ENCODE data around the gene SLC19A3.

The SLC19A3 gene

GRCh38 chr2:227642656-227643055 is 75.2 kb downstream of the SLC19A3 start:
- Mint-ChIP-seq H3K36me3 (ENCODE audit: insufficient read depth) (no peaks in the 10 kb centered on the region), H3K9me3 (no peaks in the 10 kb centered on the region), H3K4me1 (ENCODE audit: low read depth in 2 of 2) (no peaks in the 10 kb centered on the region), H3K27ac (no peak overlapping the region), H3K4me3 (no peak overlapping the region), H3K27me3 (peaks cover 6 to 12% of the 10 kb centered on the region in 2 donors)
- ATAC-seq (replicated peaks): no peak
- DNase-seq: no peak

- no peaks in the 10 kb centered on the region for H3K4me1 Mint-ChIP-seq (ENCODE audit: low read depth in 2 of 2)
- peaks cover 18 to 22% of the 10 kb centered on the region in 2 donors for H3K27me3 Mint-ChIP-seq
- no peak overlapping the region for H3K4me3 Mint-ChIP-seq
- no peak for DNase-seq
- H3K27ac Mint-ChIP-seq: no peak overlapping the region
- ATAC-seq (replicated peaks): no peak
- no peaks in the 10 kb centered on the region for H3K9me3 Mint-ChIP-seq
- no peaks in the 10 kb centered on the region for H3K36me3 Mint-ChIP-seq (ENCODE audit: insufficient read depth)
Observed at GRCh38 chr2:227634201-227634600, 83.6 kb downstream of the SLC19A3 start.

Data from effector memory CD8-positive, alpha-beta T cell (primary cell).